Measurements from ENCODE around the gene ITPRID2. TPM values are rescaled to one million over a fixed set of nuclear protein-coding genes. Genes with fewer than 3 reads are reported as not detected.

Gene ITPRID2
- total and polyA plus RNA-seq, 2 of the 8 experiments (the other 6 are each of a cell fraction or from before 2014, with no cell fraction given), result 1.9 to 12.6 TPM

DNA sequence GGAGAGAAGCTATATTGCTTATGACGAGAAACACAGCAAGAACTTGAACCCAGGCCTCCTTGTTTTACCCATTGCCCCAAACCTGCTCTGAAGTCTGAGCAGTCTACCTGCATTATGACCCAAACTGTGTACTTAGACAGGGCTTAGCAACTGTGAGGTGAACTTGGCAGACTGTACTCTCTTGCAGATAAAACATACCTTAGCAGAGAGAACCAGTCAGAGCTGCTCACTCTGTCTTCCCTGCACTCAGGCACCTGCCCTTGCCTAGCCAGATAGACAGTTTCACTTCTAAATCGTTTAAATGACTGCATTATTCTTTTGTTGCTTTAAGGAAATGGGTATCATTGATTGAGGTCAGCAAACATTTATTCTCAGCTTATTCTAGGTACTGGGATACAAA lies 20.3 kb downstream of the ITPRID2 start:
- Histone ChIP-seq H3K27me3 (replicated peaks in 1 of 4; ENCODE audit: control insufficient read depth in 3 of 4, extremely low read depth in 1 of 4, insufficient read depth in 3 of 4, low read length in 3 of 4) (no peaks in the 10 kb centered on the region), H4K5ac (ENCODE audit: insufficient read length, low read depth, low read length) (no peak overlapping the region), H2BK15ac (ENCODE audit: low read length) (no peak overlapping the region), H4K91ac (replicated peaks; ENCODE audit: insufficient read length, low read length) (no peak overlapping the region), H4K8ac (ENCODE audit: extremely low read depth, insufficient read depth, low read length) (no peak overlapping the region), H2AFZ (ENCODE audit: low read length) (no peak overlapping the region), H2BK120ac (replicated peaks; ENCODE audit: low read depth, low read length) (no peak overlapping the region), H3K4me2 (ENCODE audit: insufficient read depth in 1 of 2, low read depth in 2 of 2, low read length in 2 of 2) (no peak overlapping the region), H3K27ac (ENCODE audit: low read depth, low read length) (no peak overlapping the region), H2BK12ac (ENCODE audit: low read depth, low read length) (no peak overlapping the region), H3K56ac (replicated peaks; ENCODE audit: insufficient read length, low read depth, low read length) (no peak overlapping the region), H3K23me2 (ENCODE audit: low read depth, low read length) (no peaks in the 10 kb centered on the region; the same call in 1 of the 2 replicates), H3K4me1 (replicated peaks in 1 of 4; ENCODE audit: control insufficient read depth in 3 of 4, insufficient read depth in 4 of 4, low read length in 3 of 4) (no peaks in the 10 kb centered on the region), H3K4me3 (ENCODE audit: extremely low read depth in 1 of 4, insufficient read depth in 2 of 4, low read depth in 3 of 4, low read length in 4 of 4) (no peak overlapping the region), H2BK20ac (ENCODE audit: low read length) (no peak overlapping the region), H3K4ac (replicated peaks; ENCODE audit: insufficient read length, low read depth, low read length) (no peak overlapping the region), H2BK5ac (ENCODE audit: low read depth, low read length) (no peak overlapping the region), H3K14ac (ENCODE audit: insufficient read length) (no peak overlapping the region), H2AK5ac (ENCODE audit: low read depth, low read length) (no peak overlapping the region), H4K20me1 (replicated peaks in 1 of 2; ENCODE audit: control insufficient read depth in 1 of 2, insufficient read depth in 2 of 2, low read length in 2 of 2) (no peaks in the 10 kb centered on the region), H3K36me3 (ENCODE audit: control insufficient read depth in 2 of 4, insufficient read depth in 4 of 4, low read length in 3 of 4) (peaks cover 0 to 16% (median 5%) of the 10 kb centered on the region in 4 experiments; a peak in 7 of 8 replicates), H3K79me1 (ENCODE audit: low read depth, low read length) (no peaks in the 10 kb centered on the region), H3K18ac (ENCODE audit: extremely low read depth, low read length) (no peak overlapping the region), H3K9me3 (ENCODE audit: insufficient read depth in 2 of 2, low read depth in 1 of 2, low read length in 1 of 2) (no peaks in the 10 kb centered on the region), H3K23ac (ENCODE audit: insufficient read length) (no peak overlapping the region), H3K79me2 (ENCODE audit: control insufficient read depth in 1 of 2, insufficient read depth in 2 of 2, low read length in 2 of 2) (no peaks in the 10 kb centered on the region), H3K9ac (replicated peaks in 1 of 4; ENCODE audit: extremely low read depth in 1 of 4, low read depth in 3 of 4, low read length in 3 of 4) (no peak overlapping the region)
- no peak for DNase-seq (ENCODE audit: low read depth in 1 of 2, low spot score in 2 of 2)
- no peak for TF ChIP-seq CBX5 (IDR thresholded peaks at IDR 0.05; ENCODE audit: low read depth, low read length)
- TF ChIP-seq HDAC2 (IDR thresholded peaks at IDR 0.05; ENCODE audit: borderline replicate concordance in 1 of 2, low read depth in 2 of 2, low read length in 2 of 2), result no peak
- TF ChIP-seq, protein P1, sequence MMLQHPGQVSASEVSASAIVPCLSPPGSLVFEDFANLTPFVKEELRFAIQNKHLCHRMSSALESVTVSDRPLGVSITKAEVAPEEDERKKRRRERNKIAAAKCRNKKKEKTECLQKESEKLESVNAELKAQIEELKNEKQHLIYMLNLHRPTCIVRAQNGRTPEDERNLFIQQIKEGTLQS (IDR thresholded peaks at IDR 0.05; ENCODE audit: insufficient read depth, low read depth, low read length), result no peak
- TF ChIP-seq KDM4A (IDR thresholded peaks at IDR 0.05; ENCODE audit: low read depth, low read length, severe bottlenecking), result no peak
- no peak for TF ChIP-seq NRF1 (IDR thresholded peaks at IDR 0.05; ENCODE audit: low read depth, low read length)
- no peak for TF ChIP-seq RXRA (IDR thresholded peaks at IDR 0.05; ENCODE audit: insufficient read depth, low read depth, low read length)
- no peak for TF ChIP-seq CTBP2 (IDR thresholded peaks at IDR 0.05; ENCODE audit: borderline replicate concordance, insufficient read depth, insufficient read length, low read length)
- TF ChIP-seq TBP (IDR thresholded peaks at IDR 0.05; ENCODE audit: low read depth, low read length), result no peak
- no peak for TF ChIP-seq EP300 (IDR thresholded peaks at IDR 0.05; ENCODE audit: borderline replicate concordance in 1 of 2, low read depth in 2 of 2, low read length in 2 of 2)
- TF ChIP-seq SP2 (IDR thresholded peaks at IDR 0.05; ENCODE audit: low read length), result no peak
- TF ChIP-seq CHD2 (IDR thresholded peaks at IDR 0.05; ENCODE audit: low read length), result no peak
- TF ChIP-seq GTF2F1 (IDR thresholded peaks at IDR 0.05; ENCODE audit: borderline replicate concordance, low read depth, low read length), result no peak
- no peak for TF ChIP-seq TCF12 (IDR thresholded peaks at IDR 0.05; ENCODE audit: low read depth, low read length)
- ChIA-PET CTCF (ENCODE audit: partially characterized antibody) (interaction anchor here (0.7 kb wide), 1 partner anchor 521 kb away, joined by 3 read pairs; no protein-coding TSS in a partner anchor), POLR2A (ENCODE audit: partially characterized antibody) (no interaction called here)
- no peak for FAIRE-seq
- WGBS, 2 experiments (ENCODE audit: extremely low coverage in 1 of 2, insufficient coverage in 1 of 2, insufficient read length in 1 of 2, insufficient replicate concordance in 2 of 2, low coverage in 1 of 2, low lambda C conversion rate in 2 of 2, missing lambda C conversion rate in 1 of 2), result 67% methylated on average over 2 of the region's 2 CpGs; no CpG with 5 or more reads in 1 of the 2 experiments

All from H1 (cell line).